SK-N-SH (cell line): ENCODE measurements around the gene CAPS2. TPM values are rescaled to one million over a fixed set of nuclear protein-coding genes. Genes with fewer than 3 reads are reported as not detected.

ENCODE experiments used
- CTCF ChIA-PET: fragments of 300-600, 350-600 bp; formaldehyde crosslinking; extraction: SDS; loops from one replicate; lab custom pipeline; 2021; lab: Yijun Ruan, JAX
- POLR2A ChIA-PET: fragments of 350-600 bp; sonication (Branson Sonifier 250); formaldehyde crosslinking; extraction: SDS; loops from one replicate; lab custom pipeline; 2020; ENCODE audit warnings: antibody characterized with exemption, inconsistent platforms; lab: Yijun Ruan, JAX
- DNase-seq: peaks from one replicate; pipeline ENCODE4 v3.0.0; 2012
- H2AFZ ChIP-seq: fragments of 200-600 bp; sonication (generic); 2 replicates; pipeline ENCODE4 v1.8.1; 2016; ENCODE audit warnings: antibody characterized with exemption, mild to moderate bottlenecking, low read depth
- H3F3A ChIP-seq: fragments of 200-600 bp; sonication (generic); replicated peaks from 2 replicates; pipeline ENCODE3; 2016; ENCODE audit warnings: antibody characterized with exemption, mild to moderate bottlenecking; ENCODE audit not compliant: insufficient read depth
- H3K27ac ChIP-seq, 2 experiments: fragments of 200-500 bp in 1 of 2; fragments of 200-600 bp in 1 of 2; sonication (Bioruptor generic) in 1 of 2; sonication (generic), shearing (Covaris generic) in 1 of 2; 2 replicates each; pipeline versions ENCODE4 v1.5.1 to v1.6.1; 2014 to 2016; ENCODE audit warnings: low read depth in 2 of 2, inconsistent platforms in 1 of 2, low read length in 1 of 2, mild to moderate bottlenecking in 1 of 2, mixed read lengths in 1 of 2
- H3K27me3 ChIP-seq: fragments of 200-600 bp; sonication (generic), shearing (Covaris generic); 2 replicates; pipeline ENCODE4 v1.6.1; 2016; ENCODE audit warnings: mixed run types; ENCODE audit not compliant: insufficient read depth
- H3K36me3 ChIP-seq, 2 experiments: fragments of 200-500 bp in 1 of 2; fragments of 200-600 bp in 1 of 2; sonication (Bioruptor generic) in 1 of 2; sonication (generic) in 1 of 2; replicated peaks in 1 of 2; 2 replicates each; pipeline versions ENCODE3 to v1.5.1; 2014 to 2016; ENCODE audit warnings: low read length in 1 of 2, mild to moderate bottlenecking in 1 of 2; ENCODE audit not compliant: insufficient read depth in 2 of 2, control insufficient read depth in 1 of 2
- H3K4me1 ChIP-seq, 2 experiments: fragments of 200-500 bp in 1 of 2; fragments of 200-600 bp in 1 of 2; sonication (Bioruptor generic) in 1 of 2; sonication (generic), shearing (Covaris generic) in 1 of 2; 2 replicates each; pipeline versions ENCODE4 v1.5.1 to v1.6.1; 2014 to 2016; ENCODE audit warnings: low read depth in 1 of 2, low read length in 1 of 2, mixed run types in 1 of 2; ENCODE audit not compliant: insufficient read depth in 2 of 2, control insufficient read depth in 1 of 2
- H3K4me2 ChIP-seq: fragments of 200-600 bp; sonication (generic), shearing (Covaris generic); 2 replicates; pipeline ENCODE4 v1.6.1; 2017; ENCODE audit warnings: mixed run types
- H3K4me3 ChIP-seq, 2 experiments: fragments of 200-500 bp in 1 of 2; fragments of 200-600 bp in 1 of 2; sonication (Bioruptor generic) in 1 of 2; sonication (generic), shearing (Covaris generic) in 1 of 2; 2 replicates each; pipeline versions ENCODE4 v1.5.1 to v1.8.1; 2014 to 2016; ENCODE audit warnings: low read depth in 2 of 2, inconsistent platforms in 1 of 2, low read length in 1 of 2, mild to moderate bottlenecking in 1 of 2, mixed read lengths in 1 of 2, moderate library complexity in 1 of 2
- H3K79me2 ChIP-seq: fragments of 200-600 bp; sonication (generic); 2 replicates; pipeline ENCODE4 v1.8.1; 2017; ENCODE audit warnings: mild to moderate bottlenecking; ENCODE audit not compliant: insufficient read depth
- H3K9ac ChIP-seq: fragments of 200-600 bp; sonication (generic); 2 replicates; pipeline ENCODE4 v1.6.1; 2017; ENCODE audit warnings: mixed run types
- H3K9me2 ChIP-seq: fragments of 200-600 bp; sonication (generic); 2 replicates; pipeline ENCODE4 v1.6.1; 2017; ENCODE audit warnings: mixed run types
- H3K9me3 ChIP-seq: fragments of 200-600 bp; sonication (generic); 2 replicates; pipeline ENCODE4 v1.6.1; 2017; ENCODE audit warnings: mixed run types, mild to moderate bottlenecking, moderate library complexity
- H4K20me1 ChIP-seq: fragments of 200-600 bp; sonication (generic); 2 replicates; pipeline ENCODE4 v1.6.1; 2017; ENCODE audit warnings: mild to moderate bottlenecking, mixed run types; ENCODE audit not compliant: insufficient read depth
- CHD2 ChIP-seq: fragments of 150-350 bp; IDR thresholded peaks from 2 replicates; pipeline ENCODE4 v1.6.1; 2018; ENCODE audit warnings: low read length; ENCODE audit not compliant: partially characterized antibody
- EP300 ChIP-seq, 2 experiments: IDR thresholded peaks; 2 replicates each; pipeline versions ENCODE4 v1.4.0 to v1.6.1; 2012; ENCODE audit warnings: borderline replicate concordance in 1 of 2, low read depth in 1 of 2, low read length in 1 of 2
- FOSL2 ChIP-seq: IDR thresholded peaks from 2 replicates; pipeline ENCODE4 v1.4.0; 2012; ENCODE audit warnings: low read depth, mild to moderate bottlenecking, moderate library complexity, borderline replicate concordance
- FOXM1 ChIP-seq: IDR thresholded peaks from 2 replicates; pipeline ENCODE4 v1.4.0; 2012; ENCODE audit warnings: low read depth, mild to moderate bottlenecking
- IRF3 ChIP-seq: fragments of 150-350 bp; IDR thresholded peaks from 2 replicates; pipeline ENCODE4 v1.6.1; 2016; ENCODE audit warnings: mild to moderate bottlenecking, low read depth, low read length
- NFIC ChIP-seq: IDR thresholded peaks from 2 replicates; pipeline ENCODE4 v1.4.0; 2012; ENCODE audit warnings: borderline replicate concordance
- NRF1 ChIP-seq: IDR thresholded peaks from 2 replicates; pipeline ENCODE4 v1.6.1; 2012; ENCODE audit warnings: low read depth, mild to moderate bottlenecking, low read length
- RAD21 ChIP-seq: IDR thresholded peaks from 2 replicates; pipeline ENCODE4 v1.6.1; 2012; ENCODE audit warnings: mild to moderate bottlenecking, low read length
- RCOR1 ChIP-seq: fragments of 150-350 bp; IDR thresholded peaks from 2 replicates; pipeline ENCODE4 v1.6.1; 2017; ENCODE audit warnings: antibody characterized with exemption, low read length
- REST ChIP-seq: IDR thresholded peaks from 2 replicates; pipeline ENCODE4 v1.6.1; 2012; ENCODE audit warnings: mild to moderate bottlenecking, low read depth, low read length, moderate library complexity
- SIN3A ChIP-seq: IDR thresholded peaks from 2 replicates; pipeline ENCODE4 v1.6.1; 2012; ENCODE audit warnings: low read depth, mild to moderate bottlenecking, low read length, moderate library complexity, borderline replicate concordance
- USF1 ChIP-seq: IDR thresholded peaks from 2 replicates; pipeline ENCODE4 v1.4.0; 2012; ENCODE audit warnings: low read depth, borderline replicate concordance
- YY1 ChIP-seq: IDR thresholded peaks from 2 replicates; pipeline ENCODE4 v1.4.0; 2012; ENCODE audit warnings: low read depth, mild to moderate bottlenecking
- ZBTB33 ChIP-seq: IDR thresholded peaks from 2 replicates; pipeline ENCODE4 v1.4.0; 2012; ENCODE audit warnings: low read depth, borderline replicate concordance
- WGBS: methylation state at CpG from one replicate; pipeline ENCODE4 v1.1.6; 2017; ENCODE audit warnings: low lambda C conversion rate; 5-methylcytosine and 5-hydroxymethylcytosine counted together
- polyA plus RNA-seq, 3 experiments: library from polyadenylated mRNA; depleted of rRNA; stranded (reverse); fragments of >200 nt; gene quantifications; 2 replicates each; pipeline ENCODE4 v1.2.3, GENCODE V29; 2012
- TF ChIP-seq, protein P1 (sequence below): IDR thresholded peaks from 2 replicates; pipeline ENCODE4 v1.4.0; 2012; ENCODE audit warnings: low read depth

CAPS2 gene
- polyA plus RNA-seq, 1 of the 3 experiments (the other 2 are of a cell fraction): 5.7 TPM

GRCh38 chr12:75311369-75311768 lies 18.8 kb downstream of the CAPS2 start (continued):
- TF ChIP-seq USF1 (no peak), IRF3 (no peak)

GRCh38 chr12:75308279-75308678 lies 21.8 kb downstream of the CAPS2 start:
- Histone ChIP-seq H3K9ac (no peak overlapping the region), H3K4me2 (no peak overlapping the region), H3K9me3 (no peaks in the 10 kb centered on the region), H3K4me3 (no peak overlapping the region), H4K20me1 (no peaks in the 10 kb centered on the region), H3K4me1 (no peaks in the 10 kb centered on the region), H2AFZ (no peak overlapping the region), H3K27me3 (no peaks in the 10 kb centered on the region), H3K36me3 (no peaks in the 10 kb centered on the region)
- ChIA-PET POLR2A (no interaction called here), CTCF (no interaction called here)
- WGBS: 96% methylated on average over 2 of the region's 2 CpGs
- DNase-seq: no peak
- TF ChIP-seq EP300 (IDR thresholded peaks at IDR 0.05; ENCODE audit: borderline replicate concordance in 1 of 2, low read depth in 1 of 2, low read length in 1 of 2): no peak
- TF ChIP-seq FOSL2: no peak
- TF ChIP-seq, all 33 proteins: peak for 0
- no peaks in the 10 kb centered on the region for H3F3A ChIP-seq
- H3K79me2 ChIP-seq: no peaks in the 10 kb centered on the region
- H3K27ac ChIP-seq: no peak overlapping the region
- no peaks in the 10 kb centered on the region for H3K9me2 ChIP-seq

- H3K9me2 ChIP-seq: no peaks in the 10 kb centered on the region
- H4K20me1 ChIP-seq: no peaks in the 10 kb centered on the region
- ChIA-PET POLR2A (no interaction called here), CTCF (no interaction called here)
- H3K79me2 ChIP-seq: no peaks in the 10 kb centered on the region
- WGBS: 94% methylated on average over 35 of the region's 56 CpGs
- H3K36me3 ChIP-seq: no peaks in the 10 kb centered on the region
- H3K27me3 ChIP-seq: no peaks in the 10 kb centered on the region
- no peaks in the 10 kb centered on the region for H3K9me3 ChIP-seq
- H2AFZ ChIP-seq: no peak overlapping the region
- no peak overlapping the region for H3K4me3 ChIP-seq
- no peaks in the 10 kb centered on the region for H3K4me1 ChIP-seq
- TF ChIP-seq NFIC (no peak), NRF1 (no peak), SIN3A (no peak), RAD21 (no peak), YY1 (no peak), RCOR1 (no peak), CHD2 (no peak), REST (no peak), FOXM1 (no peak), ZBTB33 (no peak)
- TF ChIP-seq, protein P1, sequence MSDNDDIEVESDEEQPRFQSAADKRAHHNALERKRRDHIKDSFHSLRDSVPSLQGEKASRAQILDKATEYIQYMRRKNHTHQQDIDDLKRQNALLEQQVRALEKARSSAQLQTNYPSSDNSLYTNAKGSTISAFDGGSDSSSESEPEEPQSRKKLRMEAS: no peak
- no peak overlapping the region for H3K27ac ChIP-seq
- H3K9ac ChIP-seq: no peak overlapping the region
- no peak overlapping the region for H3K4me2 ChIP-seq
- DNase-seq: no peak
- H3F3A ChIP-seq: no peaks in the 10 kb centered on the region
Measured at GRCh38 chr12:75305412-75306332, 24.5 kb downstream of the CAPS2 start.
